HG03565 (cell line): Measurements from ENCODE around the gene TRIM27.
"Not testable (repeated sequence)": the region's sequence is repeated elsewhere in the genome, so short reads cannot be mapped to it uniquely, and the experiment has no call there.

ENCODE experiments used
- ATAC-seq: cut with Tn5 transposase; IDR thresholded peaks from one replicate; pipeline ENCODE4 v1.9.1; 2021; ENCODE audit warnings: mild to moderate bottlenecking, moderate library complexity; ENCODE audit not compliant: unreplicated experiment

TRIM27 gene

DNA sequence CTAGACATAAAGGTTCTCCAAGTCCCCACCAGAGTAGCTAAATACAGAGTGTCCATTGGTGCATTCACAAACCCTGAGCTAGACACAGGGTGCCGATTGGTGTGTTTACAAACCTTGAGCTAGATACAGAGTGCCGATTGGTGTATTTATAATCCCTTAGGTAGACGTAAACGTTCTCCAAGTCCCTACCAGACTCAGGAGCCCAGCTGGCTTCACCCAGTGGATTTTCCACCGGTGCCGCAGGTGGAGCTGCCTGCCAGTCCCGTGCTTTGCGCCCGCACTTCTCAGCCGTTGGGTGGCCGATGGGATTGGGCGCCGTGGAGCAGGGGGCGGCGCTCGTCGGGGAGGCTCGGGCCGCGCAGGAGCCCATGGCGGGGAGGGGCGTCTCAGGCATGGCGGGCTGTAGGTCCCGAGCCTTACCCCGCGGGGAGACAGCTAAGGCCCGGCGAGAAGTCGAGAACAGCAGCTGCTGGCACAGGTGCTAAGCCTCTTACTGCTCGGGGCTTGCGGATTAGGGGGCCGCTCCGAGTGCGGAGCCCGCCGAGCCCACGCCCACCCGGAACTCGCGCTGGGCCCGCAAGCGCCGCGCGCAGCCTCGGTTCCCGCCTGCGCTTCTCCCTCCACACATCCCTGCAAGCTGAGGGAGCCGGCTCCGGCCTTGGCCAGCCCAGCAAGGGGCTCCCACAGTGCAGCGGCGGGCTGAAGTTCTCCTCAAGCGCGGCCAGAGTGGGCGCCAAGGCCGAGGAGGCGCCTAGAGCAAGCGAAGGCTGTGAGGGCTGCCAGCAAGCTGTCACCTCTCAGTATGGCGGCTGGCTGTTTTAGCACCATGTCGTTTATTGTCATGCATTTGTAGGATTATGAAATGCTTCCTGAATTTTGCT is 57.3 kb downstream of the TRIM27 start:
- not testable (repeated sequence) for ATAC-seq

DNA sequence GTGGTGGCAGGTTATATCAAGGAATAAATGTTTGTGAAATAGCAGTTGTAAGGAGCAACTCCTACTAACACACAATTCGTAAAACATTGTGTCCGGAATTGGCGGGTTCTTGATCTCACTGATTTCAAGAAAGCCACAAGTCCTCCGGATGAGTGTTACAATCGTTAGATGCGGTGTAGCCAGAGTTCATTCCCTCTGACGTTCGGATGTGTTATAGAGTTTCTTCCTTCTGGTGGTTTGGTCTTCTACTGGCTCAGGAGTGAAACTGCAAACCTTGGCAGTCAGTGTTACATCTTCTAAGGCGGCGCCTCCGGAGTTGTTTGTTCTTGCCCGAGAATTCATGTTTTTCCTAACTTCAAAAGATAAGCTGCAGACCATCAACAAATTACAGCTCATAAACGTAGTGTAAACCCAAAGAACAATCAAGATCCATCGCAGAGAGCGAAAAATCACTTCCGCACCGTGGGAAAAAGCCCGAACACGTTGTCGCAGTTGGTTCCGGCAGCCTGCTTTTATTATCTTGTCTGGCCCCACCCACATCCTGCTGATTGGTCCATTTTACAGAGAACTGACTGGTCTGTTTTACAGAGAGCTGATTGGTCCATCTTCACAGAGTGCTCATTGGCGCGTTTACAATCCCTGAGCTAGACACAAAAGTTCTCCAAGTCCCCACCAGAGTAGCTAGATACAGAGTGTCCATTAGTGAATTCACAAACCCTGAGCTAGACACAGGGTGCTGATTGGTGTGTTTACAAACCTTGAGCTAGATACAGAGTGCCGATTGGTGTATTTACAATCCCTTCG is 58.2 kb downstream of the TRIM27 start:
- no peak for ATAC-seq

DNA sequence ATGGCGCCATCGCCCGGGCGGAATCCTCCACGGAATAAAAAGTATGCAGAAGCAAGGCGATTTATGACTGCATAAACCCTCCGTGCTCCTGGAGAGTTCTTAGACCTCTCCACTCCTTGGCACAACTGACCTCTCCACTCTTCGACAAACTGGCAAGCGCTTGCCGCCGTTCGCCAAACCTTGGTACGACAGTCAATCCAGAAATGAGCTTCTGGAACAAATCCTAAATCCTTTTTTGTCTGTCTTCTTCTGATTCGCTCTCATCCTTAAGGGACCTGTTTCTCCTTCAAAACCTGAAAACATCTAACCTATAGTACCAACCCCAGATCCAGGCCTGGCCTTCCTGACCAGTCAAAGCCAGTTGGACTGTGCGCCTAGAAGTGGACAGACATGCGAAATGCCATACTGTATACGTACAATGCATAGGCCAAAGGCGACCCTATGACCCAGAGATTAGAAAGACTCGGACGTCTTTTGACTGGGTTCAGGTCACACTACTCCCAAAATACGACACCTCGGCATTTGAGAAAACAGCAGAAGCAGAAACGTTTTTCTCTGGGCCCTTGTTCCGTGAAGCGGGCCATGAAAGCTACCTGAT is 59.4 kb downstream of the TRIM27 start:
- ATAC-seq = no peak

DNA sequence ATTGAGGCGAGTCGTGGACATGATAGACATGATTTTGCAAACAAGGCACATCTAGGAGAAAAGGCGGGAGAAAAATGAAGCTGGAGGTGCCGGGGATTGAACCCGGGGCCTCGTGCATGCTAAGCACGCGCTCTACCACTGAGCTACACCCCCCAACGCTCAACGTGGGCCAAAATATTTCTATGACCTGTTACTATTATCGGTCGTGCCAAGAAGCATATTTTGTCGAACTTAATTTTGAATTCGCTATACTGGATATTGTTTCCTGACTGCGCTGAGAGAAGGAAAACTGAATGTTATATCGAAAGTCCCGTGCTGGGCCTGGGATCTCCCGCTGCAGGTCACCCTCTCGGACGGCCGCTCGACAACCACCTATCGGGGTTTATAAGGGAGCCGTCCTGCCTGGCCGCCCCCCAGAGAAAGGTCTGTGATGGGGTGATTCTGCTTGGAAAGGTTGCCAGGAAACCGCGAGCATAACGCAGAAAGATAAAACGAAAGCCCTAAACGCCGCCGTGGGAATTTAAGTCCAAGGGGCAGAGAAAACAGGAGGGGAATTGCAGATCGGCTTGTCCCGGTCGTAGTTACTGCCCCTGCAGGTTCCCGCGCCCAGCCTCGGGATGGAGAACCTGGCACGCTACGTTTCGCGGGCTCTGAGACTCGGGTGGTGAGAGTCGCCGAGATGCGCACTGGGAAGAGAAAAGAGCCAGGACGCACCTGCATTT is 60.0 kb downstream of the TRIM27 start:
- ATAC-seq = peak; percentile 39

DNA sequence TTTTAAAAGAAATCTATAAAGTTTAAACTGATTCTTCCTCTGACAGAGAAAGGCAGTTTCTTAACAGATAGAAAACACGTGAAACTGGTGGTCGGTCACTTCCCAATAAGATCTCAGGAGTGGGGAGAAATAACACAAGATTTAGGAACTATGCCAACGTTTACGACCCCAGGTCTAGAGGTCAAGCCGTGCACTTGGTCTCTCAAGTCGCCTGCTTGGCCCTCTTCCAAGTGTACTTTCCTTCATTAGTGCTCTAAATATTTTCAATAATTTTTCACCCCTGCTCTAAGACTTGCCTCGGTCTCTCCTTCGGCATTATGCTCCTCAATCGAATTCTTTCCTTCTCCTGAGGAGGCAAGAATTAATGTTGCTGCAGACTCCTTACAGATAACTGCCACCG is 61.7 kb downstream of the TRIM27 start:
- no peak for ATAC-seq

DNA sequence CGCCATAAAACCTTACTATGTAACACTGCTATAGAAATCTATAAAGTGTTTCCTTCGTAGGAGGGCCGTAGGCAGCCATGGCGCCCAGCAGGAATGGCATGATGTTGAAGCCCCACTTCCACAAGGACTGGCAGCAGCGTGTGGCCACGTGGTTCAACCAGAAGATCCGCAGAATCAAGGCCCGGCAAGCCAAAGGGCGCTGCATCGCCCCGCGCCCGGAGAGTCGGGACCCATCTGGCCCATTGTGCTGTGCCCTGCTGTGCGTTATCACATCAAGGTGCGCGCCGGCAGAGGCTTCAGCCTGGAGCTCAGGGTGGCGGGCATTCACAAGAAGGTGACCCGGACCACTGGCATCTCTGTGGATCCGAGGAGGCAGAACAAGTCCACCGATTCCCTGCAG is 62.4 kb downstream of the TRIM27 start:
- ATAC-seq = no peak

DNA sequence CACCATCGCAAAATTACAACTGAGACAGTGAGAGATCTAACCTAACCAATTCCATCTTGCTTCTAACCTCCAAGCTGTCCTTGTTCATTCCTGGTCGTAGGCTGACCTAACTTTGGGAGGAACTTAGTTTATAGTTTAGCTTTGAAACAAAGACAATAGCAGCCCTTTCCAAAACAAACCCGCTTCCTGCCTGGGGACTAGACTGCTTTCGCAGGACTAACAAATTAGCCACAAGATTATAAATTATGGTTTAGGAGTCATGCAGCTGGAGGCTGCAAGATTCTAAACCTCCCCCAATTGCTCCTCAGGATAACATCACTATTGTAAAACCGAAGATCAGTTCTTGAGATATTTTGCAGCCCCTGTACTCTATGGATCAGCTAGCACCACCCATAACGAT is 63.2 kb downstream of the TRIM27 start:
- no peak for ATAC-seq

DNA sequence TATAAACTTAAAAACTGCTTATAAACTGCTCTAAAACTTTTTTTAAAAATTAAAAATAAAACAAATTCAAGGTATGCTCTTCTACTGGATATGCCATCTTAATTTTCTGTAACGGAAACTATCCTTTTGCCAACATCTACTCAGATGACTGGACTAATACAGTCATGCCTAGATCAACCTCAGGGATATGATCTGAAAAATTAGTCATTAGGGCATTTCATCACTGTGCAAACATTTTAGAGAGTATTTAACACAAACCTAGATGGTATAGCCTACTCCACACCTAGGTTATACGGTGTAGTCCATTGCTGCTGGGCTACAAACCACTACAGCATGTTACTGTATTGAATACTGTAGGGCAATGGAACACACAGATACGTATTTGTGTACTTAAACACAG is 64.8 kb downstream of the TRIM27 start:
- no peak for ATAC-seq

DNA sequence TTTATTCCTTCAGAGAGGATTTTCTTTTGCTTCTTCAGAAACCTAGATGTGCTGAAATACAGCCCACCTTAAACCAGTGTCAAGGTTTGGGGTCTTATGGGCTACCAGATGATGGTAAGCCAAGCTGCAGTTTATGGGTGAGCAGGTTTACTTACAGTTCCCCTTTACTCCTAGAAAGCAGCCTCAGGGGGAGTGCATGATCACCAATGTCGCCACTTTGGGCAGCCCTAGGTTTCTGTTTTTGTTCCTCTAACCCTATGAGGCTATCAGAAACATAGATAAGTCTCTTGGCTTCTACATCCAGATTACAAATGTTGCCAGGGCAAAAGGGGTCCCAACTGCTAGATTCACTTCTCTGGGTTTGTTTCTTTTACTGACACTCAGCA is 67.2 kb downstream of the TRIM27 start:
- ATAC-seq = no peak

DNA sequence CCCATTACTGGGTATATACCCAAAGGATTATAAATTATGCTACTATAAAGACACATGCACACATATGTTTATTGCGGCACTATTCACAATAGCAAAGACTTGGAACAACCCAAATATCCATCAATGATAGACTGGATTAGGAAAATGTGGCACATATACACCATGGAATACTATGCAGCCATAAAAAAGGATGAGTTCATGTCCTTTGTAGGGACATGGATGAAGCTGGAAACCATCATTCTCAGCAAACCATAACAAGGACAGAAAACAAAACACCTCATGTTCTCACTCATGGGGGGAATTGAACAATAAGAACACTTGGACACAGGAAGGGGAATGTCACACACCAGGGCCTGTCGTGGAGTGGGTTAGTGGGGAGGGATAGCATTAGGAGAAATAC is 69.4 kb downstream of the TRIM27 start:
- ATAC-seq = not testable (repeated sequence)
